ENCODE results near the gene IL17RC.

GRCh38 chr3:9901967-9902366, 14.9 kb upstream of the IL17RC start:
- TF ChIP-seq CTCF (IDR thresholded peaks at IDR 0.05), result no peak
- TF ChIP-seq POLR2A (IDR thresholded peaks at IDR 0.05), result no peak

Measured in esophagus squamous epithelium (tissue), 4 donors.